Measurements from ENCODE around the gene ITGAX.
"Not testable (repeated sequence)": the region's sequence is repeated elsewhere in the genome, so short reads cannot be mapped to it uniquely, and the experiment has no call there.

Gene ITGAX

DNA sequence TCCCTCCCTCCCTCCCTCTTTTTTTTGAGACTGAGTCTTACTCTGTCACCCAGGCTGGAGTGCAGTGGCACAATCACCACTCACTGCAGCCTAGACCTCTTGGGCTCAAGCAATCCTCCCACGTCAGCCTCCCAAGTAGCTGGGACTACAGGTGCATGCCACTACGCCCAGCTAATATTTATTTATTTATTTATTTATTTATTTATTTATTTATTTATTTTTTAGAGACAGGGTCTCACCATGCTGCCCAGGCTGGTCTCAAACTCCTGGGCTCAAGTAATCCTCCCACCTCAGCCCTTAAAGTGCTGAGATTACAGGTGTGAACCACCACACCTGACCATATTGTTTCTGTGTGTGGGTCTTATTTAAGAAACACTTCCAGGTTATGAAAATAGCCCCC is 62.1 kb downstream of the ITGAX start:
- H3K9me3 ChIP-seq (ENCODE audit: control insufficient read depth in 5 of 5, low read length in 5 of 5); H3K27ac ChIP-seq (ENCODE audit: low read depth, low read length); H3K4me3 ChIP-seq (ENCODE audit: low read depth in 1 of 5, low read length in 5 of 5); H3K27me3 ChIP-seq (ENCODE audit: control insufficient read depth in 5 of 5, insufficient read depth in 4 of 5, low read length in 5 of 5); H3K4me1 ChIP-seq (ENCODE audit: control insufficient read depth in 5 of 5, insufficient read depth in 5 of 5, low read length in 5 of 5); H3K9ac ChIP-seq (ENCODE audit: low read length in 5 of 5); H3K36me3 ChIP-seq (ENCODE audit: control insufficient read depth in 5 of 5, insufficient read depth in 5 of 5, low read length in 5 of 5): not testable (repeated sequence)

GRCh38 chr16:31417916-31418315 is 62.9 kb downstream of the ITGAX start:
- peaks cover 1 to 13% (median 5%) of the 10 kb centered on the region in 5 donors for H3K27me3 ChIP-seq (ENCODE audit: control insufficient read depth in 5 of 5, insufficient read depth in 4 of 5, low read length in 5 of 5)
- no peaks in the 10 kb centered on the region for H3K36me3 ChIP-seq (ENCODE audit: control insufficient read depth in 5 of 5, insufficient read depth in 5 of 5, low read length in 5 of 5)
- no peak overlapping the region for H3K4me3 ChIP-seq (ENCODE audit: low read depth in 1 of 5, low read length in 5 of 5)
- H3K4me1 ChIP-seq (ENCODE audit: control insufficient read depth in 5 of 5, insufficient read depth in 5 of 5, low read length in 5 of 5) = no peaks in the 10 kb centered on the region
- no peak overlapping the region for H3K27ac ChIP-seq (ENCODE audit: low read depth, low read length)
- no peak overlapping the region for H3K9ac ChIP-seq (ENCODE audit: low read length in 5 of 5)
- no peaks in the 10 kb centered on the region for H3K9me3 ChIP-seq (ENCODE audit: control insufficient read depth in 5 of 5, low read length in 5 of 5)

DNA sequence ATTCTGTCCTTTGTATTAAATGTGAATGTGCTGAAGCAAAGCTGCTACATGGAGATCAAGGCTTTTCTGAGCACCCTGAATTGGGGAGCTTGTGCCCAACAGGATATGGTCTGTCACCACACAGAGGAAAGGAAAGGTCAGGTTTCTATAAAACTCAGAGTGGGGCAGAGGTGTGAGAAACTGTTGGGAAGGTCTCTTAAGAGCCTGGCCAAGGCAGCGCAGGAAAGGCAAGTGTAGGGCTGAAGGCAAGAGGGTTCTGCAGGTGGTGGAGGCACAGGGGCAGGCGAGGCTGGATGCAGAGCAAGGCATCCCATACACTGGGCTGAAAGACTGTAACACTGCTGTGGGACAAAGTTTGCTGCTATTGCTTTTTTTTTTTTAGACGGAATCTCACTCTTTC is 65.1 kb downstream of the ITGAX start:
- Histone ChIP-seq H3K4me1 (ENCODE audit: control insufficient read depth in 5 of 5, insufficient read depth in 5 of 5, low read length in 5 of 5) (no peaks in the 10 kb centered on the region), H3K27ac (ENCODE audit: low read depth, low read length) (no peak overlapping the region), H3K27me3 (ENCODE audit: control insufficient read depth in 5 of 5, insufficient read depth in 4 of 5, low read length in 5 of 5) (peaks cover 2 to 16% (median 4%) of the 10 kb centered on the region in 5 donors), H3K36me3 (ENCODE audit: control insufficient read depth in 5 of 5, insufficient read depth in 5 of 5, low read length in 5 of 5) (no peaks in the 10 kb centered on the region), H3K9ac (ENCODE audit: low read length in 5 of 5) (no peak overlapping the region), H3K9me3 (ENCODE audit: control insufficient read depth in 5 of 5, low read length in 5 of 5) (no peaks in the 10 kb centered on the region), H3K4me3 (ENCODE audit: low read depth in 1 of 5, low read length in 5 of 5) (no peak overlapping the region)

GRCh38 chr16:31421587-31421986 is 66.6 kb downstream of the ITGAX start:
- Histone ChIP-seq H3K9me3 (ENCODE audit: control insufficient read depth in 5 of 5, low read length in 5 of 5) (no peaks in the 10 kb centered on the region), H3K4me1 (ENCODE audit: control insufficient read depth in 5 of 5, insufficient read depth in 5 of 5, low read length in 5 of 5) (no peaks in the 10 kb centered on the region), H3K9ac (ENCODE audit: low read length in 5 of 5) (no peak overlapping the region), H3K36me3 (ENCODE audit: control insufficient read depth in 5 of 5, insufficient read depth in 5 of 5, low read length in 5 of 5) (no peaks in the 10 kb centered on the region), H3K27ac (ENCODE audit: low read depth, low read length) (no peak overlapping the region), H3K4me3 (ENCODE audit: low read depth in 1 of 5, low read length in 5 of 5) (no peak overlapping the region), H3K27me3 (ENCODE audit: control insufficient read depth in 5 of 5, insufficient read depth in 4 of 5, low read length in 5 of 5) (peaks cover 2 to 16% (median 4%) of the 10 kb centered on the region in 5 donors)

DNA sequence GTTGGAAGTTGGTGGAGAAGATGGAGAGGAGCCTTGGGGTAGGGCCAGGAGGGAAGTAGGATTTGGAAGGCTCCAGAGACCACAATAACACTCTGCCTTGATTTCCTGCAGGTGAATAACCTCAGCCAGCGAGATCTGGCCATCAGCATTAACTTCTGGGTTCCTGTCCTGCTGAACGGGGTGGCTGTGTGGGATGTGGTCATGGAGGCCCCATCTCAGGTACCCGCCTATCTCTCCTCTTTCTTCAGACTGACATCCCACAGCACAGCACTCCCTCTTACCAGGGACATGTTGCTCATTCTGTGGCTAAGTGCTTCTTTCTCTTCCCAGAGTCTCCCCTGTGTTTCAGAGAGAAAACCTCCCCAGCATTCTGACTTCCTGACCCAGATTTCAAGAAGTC is 68.3 kb downstream of the ITGAX start:
- peaks cover 2 to 15% (median 4%) of the 10 kb centered on the region in 5 donors for H3K27me3 ChIP-seq (ENCODE audit: control insufficient read depth in 5 of 5, insufficient read depth in 4 of 5, low read length in 5 of 5)
- no peak overlapping the region for H3K9ac ChIP-seq (ENCODE audit: low read length in 5 of 5)
- H3K9me3 ChIP-seq (ENCODE audit: control insufficient read depth in 5 of 5, low read length in 5 of 5) = no peaks in the 10 kb centered on the region
- H3K27ac ChIP-seq (ENCODE audit: low read depth, low read length) = no peak overlapping the region
- peaks cover 2 to 11% (median 9%) of the 10 kb centered on the region in 5 donors for H3K4me1 ChIP-seq (ENCODE audit: control insufficient read depth in 5 of 5, insufficient read depth in 5 of 5, low read length in 5 of 5)
- no peaks in the 10 kb centered on the region for H3K36me3 ChIP-seq (ENCODE audit: control insufficient read depth in 5 of 5, insufficient read depth in 5 of 5, low read length in 5 of 5)
- H3K4me3 ChIP-seq (ENCODE audit: low read depth in 1 of 5, low read length in 5 of 5) = no peak overlapping the region

GRCh38 chr16:31423801-31424200 is 68.8 kb downstream of the ITGAX start:
- Histone ChIP-seq H3K27me3 (ENCODE audit: control insufficient read depth in 5 of 5, insufficient read depth in 4 of 5, low read length in 5 of 5) (peaks cover 2 to 14% (median 4%) of the 10 kb centered on the region in 5 donors), H3K36me3 (ENCODE audit: control insufficient read depth in 5 of 5, insufficient read depth in 5 of 5, low read length in 5 of 5) (no peaks in the 10 kb centered on the region), H3K4me3 (ENCODE audit: low read depth in 1 of 5, low read length in 5 of 5) (no peak overlapping the region), H3K27ac (ENCODE audit: low read depth, low read length) (no peak overlapping the region), H3K9ac (ENCODE audit: low read length in 5 of 5) (no peak overlapping the region), H3K9me3 (ENCODE audit: control insufficient read depth in 5 of 5, low read length in 5 of 5) (no peaks in the 10 kb centered on the region), H3K4me1 (ENCODE audit: control insufficient read depth in 5 of 5, insufficient read depth in 5 of 5, low read length in 5 of 5) (peaks cover 2 to 11% (median 9%) of the 10 kb centered on the region in 5 donors)

DNA sequence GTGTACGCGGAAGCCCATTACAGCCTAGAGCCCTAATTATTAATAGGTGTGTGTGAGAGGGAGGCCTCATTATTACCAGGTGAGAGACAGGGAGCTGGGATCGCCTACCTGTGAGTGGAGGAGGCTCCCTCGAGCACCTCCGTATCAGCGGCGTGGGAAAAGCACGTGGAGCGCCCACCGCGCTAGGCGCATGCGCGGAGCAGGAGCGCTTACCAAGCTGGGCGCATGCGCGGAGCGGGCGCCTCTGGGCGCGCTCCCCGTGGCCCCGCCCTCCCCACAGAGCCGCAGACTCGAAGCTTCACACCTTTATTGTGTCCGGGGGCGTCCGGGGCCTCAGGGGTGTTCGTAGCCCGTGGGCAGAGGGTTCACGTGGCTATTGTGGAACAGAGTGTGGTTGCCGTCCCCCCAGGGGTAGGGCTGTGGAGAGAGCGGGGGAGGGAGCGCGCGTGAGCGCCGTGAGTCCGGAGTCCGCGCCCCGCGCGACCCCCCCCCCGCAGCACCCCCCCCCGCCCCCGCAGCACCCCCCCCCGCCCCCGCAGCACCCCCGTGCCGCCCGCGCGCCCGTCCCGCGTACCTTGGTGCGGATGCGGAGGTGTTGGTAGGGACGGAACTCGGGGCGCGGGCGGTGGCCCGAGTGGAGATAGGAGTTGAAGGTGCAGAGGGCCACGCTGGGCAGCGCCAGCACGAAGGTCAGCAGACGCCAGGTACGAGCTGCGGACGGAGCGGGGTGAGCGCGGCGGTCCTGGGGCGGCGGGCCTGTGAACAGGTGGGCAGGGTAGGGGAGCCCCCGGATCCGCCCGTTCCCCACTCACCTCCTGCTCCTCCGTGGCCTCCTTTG is 72.7 kb downstream of the ITGAX start:
- Histone ChIP-seq H3K4me3 (ENCODE audit: low read depth in 1 of 5, low read length in 5 of 5) (peak overlapping the region; percentile 41 to 59 (median 50)), H3K36me3 (ENCODE audit: control insufficient read depth in 5 of 5, insufficient read depth in 5 of 5, low read length in 5 of 5) (no peaks in the 10 kb centered on the region), H3K27me3 (ENCODE audit: control insufficient read depth in 5 of 5, insufficient read depth in 4 of 5, low read length in 5 of 5) (peaks cover 0 to 7% (median 2%) of the 10 kb centered on the region in 5 donors), H3K9ac (ENCODE audit: low read length in 5 of 5) (peak overlapping the region in 1 of 5 donors; percentile 35), H3K9me3 (ENCODE audit: control insufficient read depth in 5 of 5, low read length in 5 of 5) (no peaks in the 10 kb centered on the region), H3K27ac (ENCODE audit: low read depth, low read length) (no peak overlapping the region), H3K4me1 (ENCODE audit: control insufficient read depth in 5 of 5, insufficient read depth in 5 of 5, low read length in 5 of 5) (peaks cover 2 to 11% (median 9%) of the 10 kb centered on the region in 5 donors)

DNA sequence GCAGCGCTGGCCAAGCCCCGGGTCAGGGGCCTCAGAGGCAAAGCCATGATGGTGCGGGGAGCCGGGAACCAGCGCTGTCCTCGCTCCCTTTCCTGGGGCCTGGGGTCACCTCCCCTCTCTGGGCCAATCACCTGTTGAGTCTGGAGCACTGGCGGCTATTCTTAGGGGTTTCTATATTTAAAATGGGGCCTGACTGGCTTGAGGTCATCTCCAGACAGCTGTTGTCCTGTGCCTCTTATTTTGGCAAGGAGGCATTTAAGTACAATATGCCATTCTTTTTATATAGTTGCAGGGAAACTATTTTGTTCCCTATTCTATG is 73.3 kb downstream of the ITGAX start, which contains the start of gene COX6A2:
Gene COX6A2 (minus strand): TSS at position 82 of the 319 bp plus-strand sequence. CDS start 35 bp downstream, at position 47.
- Histone ChIP-seq H3K4me3 (ENCODE audit: low read depth in 1 of 5, low read length in 5 of 5) (peak within 1 kb of the TSS; percentile 41 to 59 (median 50)), H3K9me3 (ENCODE audit: control insufficient read depth in 5 of 5, low read length in 5 of 5) (no peaks in the 10 kb centered on the region), H3K27me3 (ENCODE audit: control insufficient read depth in 5 of 5, insufficient read depth in 4 of 5, low read length in 5 of 5) (peaks cover 0 to 7% (median 0%) of the 10 kb centered on the region in 5 donors), H3K4me1 (ENCODE audit: control insufficient read depth in 5 of 5, insufficient read depth in 5 of 5, low read length in 5 of 5) (peaks cover 2 to 11% (median 9%) of the 10 kb centered on the region in 5 donors), H3K9ac (ENCODE audit: low read length in 5 of 5) (peak within 1 kb of the TSS in 1 of 5 donors; percentile 35), H3K36me3 (ENCODE audit: control insufficient read depth in 5 of 5, insufficient read depth in 5 of 5, low read length in 5 of 5) (no peaks in the 10 kb centered on the region), H3K27ac (ENCODE audit: low read depth, low read length) (no peak within 1 kb of the TSS)

- Histone ChIP-seq H3K36me3 (ENCODE audit: control insufficient read depth in 5 of 5, insufficient read depth in 5 of 5, low read length in 5 of 5) (no peaks in the 10 kb centered on the region), H3K4me3 (ENCODE audit: low read depth in 1 of 5, low read length in 5 of 5) (no peak overlapping the region), H3K27ac (ENCODE audit: low read depth, low read length) (no peak overlapping the region), H3K9me3 (ENCODE audit: control insufficient read depth in 5 of 5, low read length in 5 of 5) (no peaks in the 10 kb centered on the region), H3K27me3 (ENCODE audit: control insufficient read depth in 5 of 5, insufficient read depth in 4 of 5, low read length in 5 of 5) (peaks cover 0 to 2% (median 0%) of the 10 kb centered on the region in 5 donors), H3K4me1 (ENCODE audit: control insufficient read depth in 5 of 5, insufficient read depth in 5 of 5, low read length in 5 of 5) (peaks cover 2 to 11% (median 9%) of the 10 kb centered on the region in 5 donors), H3K9ac (ENCODE audit: low read length in 5 of 5) (no peak overlapping the region)
Measured at GRCh38 chr16:31428638-31429247, 73.8 kb downstream of the ITGAX start.

DNA sequence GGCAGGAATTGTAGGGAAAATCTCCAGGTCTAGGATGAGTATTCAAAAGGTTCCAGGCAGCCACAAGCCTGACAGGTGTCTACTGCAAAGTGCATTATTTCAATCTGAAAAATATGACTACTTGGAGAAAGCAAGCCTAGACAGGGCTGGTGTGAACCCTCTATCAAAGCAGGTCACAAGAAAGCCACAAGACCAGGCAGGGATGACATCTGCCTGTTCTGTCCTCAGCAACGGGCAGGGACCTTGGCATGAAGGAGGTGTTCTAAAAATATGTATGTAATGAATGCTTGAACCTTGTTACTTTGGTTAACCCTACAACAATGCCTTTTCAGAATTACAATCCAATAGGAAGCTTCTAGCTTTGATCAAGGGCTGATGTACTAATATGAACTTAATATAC is 74.3 kb downstream of the ITGAX start:
- Histone ChIP-seq H3K27ac (ENCODE audit: low read depth, low read length) (no peak overlapping the region), H3K9ac (ENCODE audit: low read length in 5 of 5) (no peak overlapping the region), H3K36me3 (ENCODE audit: control insufficient read depth in 5 of 5, insufficient read depth in 5 of 5, low read length in 5 of 5) (no peaks in the 10 kb centered on the region), H3K4me3 (ENCODE audit: low read depth in 1 of 5, low read length in 5 of 5) (no peak overlapping the region), H3K4me1 (ENCODE audit: control insufficient read depth in 5 of 5, insufficient read depth in 5 of 5, low read length in 5 of 5) (peaks cover 2 to 11% (median 9%) of the 10 kb centered on the region in 5 donors), H3K27me3 (ENCODE audit: control insufficient read depth in 5 of 5, insufficient read depth in 4 of 5, low read length in 5 of 5) (no peaks in the 10 kb centered on the region), H3K9me3 (ENCODE audit: control insufficient read depth in 5 of 5, low read length in 5 of 5) (no peaks in the 10 kb centered on the region)
